ENCODE results near the gene IGSF1.

The IGSF1 gene

GRCh38 chrX:131298036-131298435 is 8.9 kb upstream of the IGSF1 start:
- ATAC-seq (ENCODE audit: low read depth) (no peak), DNase-seq (ENCODE audit: low spot score in 2 of 2) (no peak)
- Mint-ChIP-seq H3K27me3 (peaks cover 3% of the 10 kb centered on the region), H3K4me1 (no peaks in the 10 kb centered on the region), H3K9me3 (no peaks in the 10 kb centered on the region), H3K27ac (no peak overlapping the region), H3K36me3 (no peaks in the 10 kb centered on the region), H3K4me3 (no peak overlapping the region)

DNA sequence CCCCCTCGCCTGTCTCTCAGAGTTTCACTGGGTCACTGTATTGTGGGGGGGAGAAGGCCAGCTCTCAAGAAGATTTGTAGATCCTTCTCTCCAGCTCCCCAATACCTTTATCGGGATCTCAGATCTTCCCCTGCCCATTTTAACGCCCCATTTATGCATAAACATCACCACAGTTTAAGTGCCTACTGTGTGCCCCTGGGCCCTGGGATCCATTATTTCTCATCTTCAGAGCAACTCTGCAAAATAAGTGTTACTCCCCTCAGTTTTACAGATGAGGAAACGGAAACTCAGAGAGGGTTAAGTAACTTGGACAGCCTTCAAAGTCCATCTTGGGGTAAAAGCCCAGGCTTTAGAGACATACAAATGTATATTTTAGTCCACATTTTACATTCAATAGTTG is 421 bp upstream of the IGSF1 start:
- no peak for ATAC-seq (ENCODE audit: low read depth)
- Mint-ChIP-seq H3K4me1 (no peaks in the 10 kb centered on the region), H3K4me3 (no peak overlapping the region), H3K9me3 (no peaks in the 10 kb centered on the region), H3K27me3 (peaks cover 1% of the 10 kb centered on the region), H3K36me3 (no peaks in the 10 kb centered on the region), H3K27ac (no peak overlapping the region)
- no peak for DNase-seq (ENCODE audit: low spot score in 2 of 2)

DNA sequence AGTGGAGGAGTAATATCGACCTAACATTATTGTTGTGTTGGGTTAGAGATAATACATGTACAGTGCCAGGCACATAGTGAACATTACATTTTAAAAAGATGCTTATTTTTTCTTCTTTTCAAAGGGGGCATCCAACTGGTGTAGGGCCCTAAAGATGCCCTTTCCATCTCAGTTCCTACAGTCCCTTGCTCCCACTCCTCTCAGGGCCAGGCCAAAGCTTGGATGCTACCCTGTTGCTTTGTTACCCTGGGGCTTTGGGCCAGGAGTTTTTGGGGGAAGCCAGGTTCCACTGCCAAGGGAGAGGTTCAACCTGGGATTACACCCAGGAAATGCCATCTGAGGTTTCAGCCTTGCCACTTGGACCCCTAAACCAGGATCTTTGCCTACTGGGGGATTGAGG is 918 bp downstream of the IGSF1 start:
- no peaks in the 10 kb centered on the region for H3K4me1 Mint-ChIP-seq
- DNase-seq (ENCODE audit: low spot score in 2 of 2) (no peak), ATAC-seq (ENCODE audit: low read depth) (no peak)
- no peak overlapping the region for H3K4me3 Mint-ChIP-seq
- H3K36me3 Mint-ChIP-seq: no peaks in the 10 kb centered on the region
- H3K27ac Mint-ChIP-seq: no peak overlapping the region
- H3K9me3 Mint-ChIP-seq: no peaks in the 10 kb centered on the region
- peaks cover 1% of the 10 kb centered on the region for H3K27me3 Mint-ChIP-seq

- Mint-ChIP-seq H3K4me1 (no peaks in the 10 kb centered on the region), H3K36me3 (no peaks in the 10 kb centered on the region), H3K27ac (no peak overlapping the region), H3K27me3 (peaks cover 1% of the 10 kb centered on the region), H3K9me3 (no peaks in the 10 kb centered on the region), H3K4me3 (no peak overlapping the region)
- DNase-seq (ENCODE audit: low spot score in 2 of 2) (no peak), ATAC-seq (ENCODE audit: low read depth) (no peak)
Observed at GRCh38 chrX:131287560-131288179, 1.4 kb downstream of the IGSF1 start.

- Mint-ChIP-seq H3K4me1 (no peaks in the 10 kb centered on the region), H3K9me3 (no peaks in the 10 kb centered on the region), H3K36me3 (no peaks in the 10 kb centered on the region), H3K27me3 (peaks cover 2% of the 10 kb centered on the region), H3K4me3 (no peak overlapping the region), H3K27ac (no peak overlapping the region)
- ATAC-seq (ENCODE audit: low read depth) (no peak), DNase-seq (ENCODE audit: low spot score in 2 of 2) (no peak)
Observed at GRCh38 chrX:131279617-131280016, 9.5 kb downstream of the IGSF1 start.

GRCh38 chrX:131279197-131279596 is 9.9 kb downstream of the IGSF1 start:
- Mint-ChIP-seq H3K4me3 (no peak overlapping the region), H3K27me3 (peaks cover 2% of the 10 kb centered on the region), H3K9me3 (no peaks in the 10 kb centered on the region), H3K4me1 (no peaks in the 10 kb centered on the region), H3K36me3 (no peaks in the 10 kb centered on the region), H3K27ac (no peak overlapping the region)
- DNase-seq (ENCODE audit: low spot score in 2 of 2) (no peak), ATAC-seq (ENCODE audit: low read depth) (no peak)

GRCh38 chrX:131277543-131278136 is 11.5 kb downstream of the IGSF1 start:
- no peak overlapping the region for H3K4me3 Mint-ChIP-seq
- no peak for ATAC-seq (ENCODE audit: low read depth)

GRCh38 chrX:131273011-131273410 is 16.1 kb downstream of the IGSF1 start:
- DNase-seq (ENCODE audit: low spot score in 2 of 2) (no peak), ATAC-seq (ENCODE audit: low read depth) (no peak)
- Mint-ChIP-seq H3K36me3 (no peaks in the 10 kb centered on the region), H3K4me1 (no peaks in the 10 kb centered on the region), H3K27me3 (no peaks in the 10 kb centered on the region), H3K9me3 (no peaks in the 10 kb centered on the region), H3K27ac (no peak overlapping the region), H3K4me3 (no peak overlapping the region)

More at GRCh38 chrX:131277543-131278136, 11.5 kb downstream of the IGSF1 start:
- H3K27ac Mint-ChIP-seq: no peak overlapping the region
- no peaks in the 10 kb centered on the region for H3K4me1 Mint-ChIP-seq
- no peaks in the 10 kb centered on the region for H3K9me3 Mint-ChIP-seq
- no peak for DNase-seq (ENCODE audit: low spot score in 2 of 2)
- no peaks in the 10 kb centered on the region for H3K36me3 Mint-ChIP-seq
- H3K27me3 Mint-ChIP-seq: peaks cover 2% of the 10 kb centered on the region

DNA sequence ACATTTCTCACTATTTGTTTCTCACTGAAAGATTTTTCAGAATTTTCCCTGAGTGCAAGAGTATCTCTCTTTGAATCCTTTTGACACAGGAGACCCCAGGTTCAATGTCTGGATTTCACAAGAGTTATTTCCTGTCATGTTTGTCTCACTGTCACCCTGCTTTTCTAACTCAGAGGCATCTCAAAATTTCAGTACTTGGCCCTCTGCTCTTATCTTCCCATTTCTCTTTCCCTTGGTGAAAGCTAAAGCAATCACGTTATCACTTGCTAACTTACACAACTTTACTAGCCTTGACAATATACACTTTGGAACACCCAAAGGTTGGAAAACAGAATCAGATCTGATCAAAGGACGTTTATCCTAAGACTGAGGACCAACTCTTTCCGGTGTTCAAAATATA is 17.3 kb downstream of the IGSF1 start:
- ATAC-seq (ENCODE audit: low read depth) (no peak), DNase-seq (ENCODE audit: low spot score in 2 of 2) (no peak)
- H3K9me3 Mint-ChIP-seq: no peaks in the 10 kb centered on the region
- H3K4me3 Mint-ChIP-seq: no peak overlapping the region
- H3K4me1 Mint-ChIP-seq: no peaks in the 10 kb centered on the region
- no peaks in the 10 kb centered on the region for H3K27me3 Mint-ChIP-seq
- no peak overlapping the region for H3K27ac Mint-ChIP-seq
- no peaks in the 10 kb centered on the region for H3K36me3 Mint-ChIP-seq

DNA sequence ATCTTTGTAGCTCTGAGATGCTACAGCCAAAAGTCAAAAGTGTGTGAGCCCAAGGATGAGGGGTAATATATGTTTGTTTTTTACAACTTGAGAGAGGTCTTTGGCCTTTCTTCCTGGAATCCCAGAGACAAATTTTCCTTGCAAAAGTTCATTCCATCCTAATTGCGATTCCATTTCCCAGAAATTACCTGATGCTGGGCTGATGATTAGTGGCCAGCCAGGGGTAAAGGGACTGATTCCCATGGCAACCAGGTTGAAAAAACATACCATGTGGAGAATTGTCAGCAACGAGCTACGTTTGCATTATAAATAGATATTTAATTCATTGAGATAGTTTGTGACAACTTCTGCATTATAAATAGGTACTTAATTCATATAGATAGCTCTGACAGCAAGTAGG is 17.8 kb downstream of the IGSF1 start:
- DNase-seq (ENCODE audit: low spot score in 2 of 2) (no peak), ATAC-seq (ENCODE audit: low read depth) (no peak)
- no peaks in the 10 kb centered on the region for H3K9me3 Mint-ChIP-seq
- no peaks in the 10 kb centered on the region for H3K36me3 Mint-ChIP-seq
- no peak overlapping the region for H3K27ac Mint-ChIP-seq
- H3K27me3 Mint-ChIP-seq: no peaks in the 10 kb centered on the region
- no peaks in the 10 kb centered on the region for H3K4me1 Mint-ChIP-seq
- H3K4me3 Mint-ChIP-seq: no peak overlapping the region

GRCh38 chrX:131270080-131270479 is 19.0 kb downstream of the IGSF1 start:
- Mint-ChIP-seq H3K4me1 (no peaks in the 10 kb centered on the region), H3K36me3 (no peaks in the 10 kb centered on the region), H3K9me3 (no peaks in the 10 kb centered on the region), H3K4me3 (no peak overlapping the region), H3K27ac (no peak overlapping the region), H3K27me3 (no peaks in the 10 kb centered on the region)
- ATAC-seq (ENCODE audit: low read depth) (no peak), DNase-seq (ENCODE audit: low spot score in 2 of 2) (no peak)

- Mint-ChIP-seq H3K36me3 (no peaks in the 10 kb centered on the region), H3K27ac (no peak overlapping the region)
- ATAC-seq (ENCODE audit: low read depth): no peak
Observed at GRCh38 chrX:131264665-131265064, 24.4 kb downstream of the IGSF1 start.

GRCh38 chrX:131264053-131264452 is 25.1 kb downstream of the IGSF1 start:
- no peak overlapping the region for H3K27ac Mint-ChIP-seq
- H3K27me3 Mint-ChIP-seq: peaks cover 2% of the 10 kb centered on the region
- ATAC-seq (ENCODE audit: low read depth) (no peak), DNase-seq (ENCODE audit: low spot score in 2 of 2) (no peak)
- no peaks in the 10 kb centered on the region for H3K4me1 Mint-ChIP-seq
- no peaks in the 10 kb centered on the region for H3K9me3 Mint-ChIP-seq
- H3K4me3 Mint-ChIP-seq: no peak overlapping the region
- no peaks in the 10 kb centered on the region for H3K36me3 Mint-ChIP-seq

More at GRCh38 chrX:131264665-131265064, 24.4 kb downstream of the IGSF1 start:
- H3K4me3 Mint-ChIP-seq: no peak overlapping the region
- no peaks in the 10 kb centered on the region for H3K9me3 Mint-ChIP-seq
- peaks cover 2% of the 10 kb centered on the region for H3K27me3 Mint-ChIP-seq
- no peaks in the 10 kb centered on the region for H3K4me1 Mint-ChIP-seq
- DNase-seq (ENCODE audit: low spot score in 2 of 2): no peak

GRCh38 chrX:131262738-131263679 is 26.1 kb downstream of the IGSF1 start:
- H3K4me1 Mint-ChIP-seq: no peaks in the 10 kb centered on the region
- no peak for DNase-seq (ENCODE audit: low spot score in 2 of 2)
- H3K9me3 Mint-ChIP-seq: no peaks in the 10 kb centered on the region
- no peak overlapping the region for H3K27ac Mint-ChIP-seq
- no peaks in the 10 kb centered on the region for H3K36me3 Mint-ChIP-seq
- no peak overlapping the region for H3K4me3 Mint-ChIP-seq
- peaks cover 2% of the 10 kb centered on the region for H3K27me3 Mint-ChIP-seq
- no peak for ATAC-seq (ENCODE audit: low read depth)

Measured in memory B cell (primary cell).